SU-DHL-6 (cell line): Measurements from ENCODE around the gene PRICKLE2.

Experiments used
- H2AFZ ChIP-seq: fragments of 200-600 bp; sonication (generic); 2 replicates; pipeline ENCODE4 v1.6.1; 2014; ENCODE audit warnings: low read depth, mild to moderate bottlenecking, moderate library complexity, mixed read lengths, antibody characterized with exemption, low read length; ENCODE audit not compliant: severe bottlenecking
- H3F3A ChIP-seq: fragments of 200-600 bp; shearing (Covaris generic); 2 replicates; pipeline ENCODE4 v1.6.0; 2016; ENCODE audit warnings: antibody characterized with exemption, mild to moderate bottlenecking; ENCODE audit not compliant: insufficient read depth
- H3K27ac ChIP-seq: fragments of 200-600 bp; sonication (generic); 2 replicates; pipeline ENCODE4 v1.5.1; 2016; ENCODE audit warnings: low read depth, mild to moderate bottlenecking, low read length, moderate library complexity, mixed read lengths
- H3K27me3 ChIP-seq: fragments of 200-600 bp; sonication (generic), shearing (Covaris generic); 2 replicates; pipeline ENCODE4 v1.6.0; 2014; ENCODE audit warnings: mild to moderate bottlenecking, low read length
- H3K36me3 ChIP-seq: fragments of 200-600 bp; sonication (generic); 2 replicates; pipeline ENCODE4 v1.6.1; 2014; ENCODE audit warnings: mild to moderate bottlenecking, low read length, mixed read lengths
- H3K4me2 ChIP-seq: fragments of 300-600, 200-600 bp; shearing (Covaris generic), sonication (generic); 2 replicates; pipeline ENCODE4 v1.6.0; 2014; ENCODE audit warnings: low read length, low read depth, mild to moderate bottlenecking; ENCODE audit not compliant: poor library complexity, severe bottlenecking
- H3K4me3 ChIP-seq: fragments of 200-600 bp; sonication (generic); 2 replicates; pipeline ENCODE4 v1.5.1; 2014; ENCODE audit warnings: antibody characterized with exemption, low read length, mild to moderate bottlenecking, mixed read lengths; ENCODE audit not compliant: insufficient read depth, poor library complexity, severe bottlenecking
- H3K79me2 ChIP-seq: fragments of 200-600 bp; sonication (generic); 2 replicates; pipeline ENCODE4 v1.6.1; 2014; ENCODE audit warnings: mild to moderate bottlenecking, low read length, moderate library complexity; ENCODE audit not compliant: insufficient read depth
- H3K9ac ChIP-seq: fragments of 200-600 bp; sonication (generic); 2 replicates; pipeline ENCODE4 v1.7.0; 2014; ENCODE audit warnings: mild to moderate bottlenecking, low read length
- H3K9me2 ChIP-seq: fragments of 200-600 bp; sonication (generic); replicated peaks from 2 replicates; pipeline ENCODE4 v1.6.1; 2014; ENCODE audit warnings: low read length; ENCODE audit not compliant: insufficient read depth
- H3K9me3 ChIP-seq: fragments of 200-600 bp; sonication (generic); 2 replicates; pipeline ENCODE4 v1.6.1; 2014; ENCODE audit warnings: low read length, mixed read lengths; ENCODE audit not compliant: insufficient read depth
- H4K20me1 ChIP-seq: fragments of 200-600 bp; sonication (generic); 2 replicates; pipeline ENCODE4 v1.6.1; 2014; ENCODE audit warnings: low read depth, mild to moderate bottlenecking, antibody characterized with exemption, low read length, moderate library complexity, mixed read lengths
- CTCF ChIP-seq: fragments of 200-600 bp; sonication (generic); IDR thresholded peaks from one replicate; pipeline ENCODE4 v1.5.1; 2017; ENCODE audit warnings: antibody characterized with exemption, mild to moderate bottlenecking, low read length, moderate library complexity; ENCODE audit not compliant: insufficient read depth, poor library complexity, severe bottlenecking
- EZH2phosphoT487 ChIP-seq: fragments of 200-600 bp; sonication (generic), shearing (Covaris generic); conservative IDR thresholded peaks from 2 replicates; pipeline ENCODE4 v1.6.1; 2018; ENCODE audit warnings: mild to moderate bottlenecking, antibody characterized with exemption, low read length, moderate library complexity, mixed read lengths

Gene PRICKLE2

GRCh38 chr3:64160000-64160695 is 65.1 kb downstream of the PRICKLE2 start:
- Histone ChIP-seq H3K9ac (no peak overlapping the region), H3F3A (no peaks in the 10 kb centered on the region), H3K9me2 (no peaks in the 10 kb centered on the region), H3K36me3 (no peaks in the 10 kb centered on the region), H3K79me2 (no peaks in the 10 kb centered on the region), H3K4me3 (no peak overlapping the region), H3K27ac (no peak overlapping the region), H3K4me2 (no peak overlapping the region), H2AFZ (no peak overlapping the region), H3K9me3 (no peaks in the 10 kb centered on the region), H4K20me1 (no peaks in the 10 kb centered on the region), H3K27me3 (no peaks in the 10 kb centered on the region)
- TF ChIP-seq EZH2phosphoT487: no peak
- no peak for TF ChIP-seq CTCF

- no peak for TF ChIP-seq EZH2phosphoT487
- no peak for TF ChIP-seq CTCF
- H3K4me2 ChIP-seq: no peak overlapping the region
- H3K4me3 ChIP-seq: no peak overlapping the region
- no peaks in the 10 kb centered on the region for H3K36me3 ChIP-seq
- no peaks in the 10 kb centered on the region for H3K9me3 ChIP-seq
- H4K20me1 ChIP-seq: no peaks in the 10 kb centered on the region
- H2AFZ ChIP-seq: no peak overlapping the region
- no peaks in the 10 kb centered on the region for H3K27me3 ChIP-seq
- H3K9me2 ChIP-seq: no peaks in the 10 kb centered on the region
- H3K9ac ChIP-seq: no peak overlapping the region
- H3F3A ChIP-seq: no peaks in the 10 kb centered on the region
- H3K27ac ChIP-seq: no peak overlapping the region
- H3K79me2 ChIP-seq: no peaks in the 10 kb centered on the region
Measured at GRCh38 chr3:64158334-64158733, 66.9 kb downstream of the PRICKLE2 start.

- Histone ChIP-seq H3K9me2 (no peaks in the 10 kb centered on the region), H4K20me1 (no peaks in the 10 kb centered on the region), H3K27ac (no peak overlapping the region), H3K9ac (no peak overlapping the region), H3K79me2 (no peaks in the 10 kb centered on the region), H3K4me2 (no peak overlapping the region), H3K9me3 (no peaks in the 10 kb centered on the region), H2AFZ (no peak overlapping the region), H3K4me3 (no peak overlapping the region), H3F3A (no peaks in the 10 kb centered on the region), H3K36me3 (no peaks in the 10 kb centered on the region), H3K27me3 (no peaks in the 10 kb centered on the region)
- TF ChIP-seq CTCF (no peak), EZH2phosphoT487 (no peak)
Measured at GRCh38 chr3:64157150-64158035, 67.9 kb downstream of the PRICKLE2 start.
